SU-DHL-6 (cell line): ENCODE measurements around the gene WNT2B.

ENCODE experiments used
- H2AFZ ChIP-seq: fragments of 200-600 bp; sonication (generic); 2 replicates; pipeline ENCODE4 v1.6.1; 2014; ENCODE audit warnings: low read depth, mild to moderate bottlenecking, moderate library complexity, mixed read lengths, antibody characterized with exemption, low read length; ENCODE audit not compliant: severe bottlenecking
- H3F3A ChIP-seq: fragments of 200-600 bp; shearing (Covaris generic); 2 replicates; pipeline ENCODE4 v1.6.0; 2016; ENCODE audit warnings: antibody characterized with exemption, mild to moderate bottlenecking; ENCODE audit not compliant: insufficient read depth
- H3K27ac ChIP-seq: fragments of 200-600 bp; sonication (generic); 2 replicates; pipeline ENCODE4 v1.5.1; 2016; ENCODE audit warnings: low read depth, mild to moderate bottlenecking, low read length, moderate library complexity, mixed read lengths
- H3K27me3 ChIP-seq: fragments of 200-600 bp; sonication (generic), shearing (Covaris generic); 2 replicates; pipeline ENCODE4 v1.6.0; 2014; ENCODE audit warnings: mild to moderate bottlenecking, low read length
- H3K36me3 ChIP-seq: fragments of 200-600 bp; sonication (generic); 2 replicates; pipeline ENCODE4 v1.6.1; 2014; ENCODE audit warnings: mild to moderate bottlenecking, low read length, mixed read lengths
- H3K4me2 ChIP-seq: fragments of 300-600, 200-600 bp; shearing (Covaris generic), sonication (generic); 2 replicates; pipeline ENCODE4 v1.6.0; 2014; ENCODE audit warnings: low read length, low read depth, mild to moderate bottlenecking; ENCODE audit not compliant: poor library complexity, severe bottlenecking
- H3K4me3 ChIP-seq: fragments of 200-600 bp; sonication (generic); 2 replicates; pipeline ENCODE4 v1.5.1; 2014; ENCODE audit warnings: antibody characterized with exemption, low read length, mild to moderate bottlenecking, mixed read lengths; ENCODE audit not compliant: insufficient read depth, poor library complexity, severe bottlenecking
- H3K79me2 ChIP-seq: fragments of 200-600 bp; sonication (generic); 2 replicates; pipeline ENCODE4 v1.6.1; 2014; ENCODE audit warnings: mild to moderate bottlenecking, low read length, moderate library complexity; ENCODE audit not compliant: insufficient read depth
- H3K9ac ChIP-seq: fragments of 200-600 bp; sonication (generic); 2 replicates; pipeline ENCODE4 v1.7.0; 2014; ENCODE audit warnings: mild to moderate bottlenecking, low read length
- H3K9me2 ChIP-seq: fragments of 200-600 bp; sonication (generic); replicated peaks from 2 replicates; pipeline ENCODE4 v1.6.1; 2014; ENCODE audit warnings: low read length; ENCODE audit not compliant: insufficient read depth
- H3K9me3 ChIP-seq: fragments of 200-600 bp; sonication (generic); 2 replicates; pipeline ENCODE4 v1.6.1; 2014; ENCODE audit warnings: low read length, mixed read lengths; ENCODE audit not compliant: insufficient read depth
- H4K20me1 ChIP-seq: fragments of 200-600 bp; sonication (generic); 2 replicates; pipeline ENCODE4 v1.6.1; 2014; ENCODE audit warnings: low read depth, mild to moderate bottlenecking, antibody characterized with exemption, low read length, moderate library complexity, mixed read lengths
- CTCF ChIP-seq: fragments of 200-600 bp; sonication (generic); IDR thresholded peaks from one replicate; pipeline ENCODE4 v1.5.1; 2017; ENCODE audit warnings: antibody characterized with exemption, mild to moderate bottlenecking, low read length, moderate library complexity; ENCODE audit not compliant: insufficient read depth, poor library complexity, severe bottlenecking
- EZH2phosphoT487 ChIP-seq: fragments of 200-600 bp; sonication (generic), shearing (Covaris generic); conservative IDR thresholded peaks from 2 replicates; pipeline ENCODE4 v1.6.1; 2018; ENCODE audit warnings: mild to moderate bottlenecking, antibody characterized with exemption, low read length, moderate library complexity, mixed read lengths

WNT2B gene

GRCh38 chr1:112524251-112524650 lies 15.5 kb downstream of the WNT2B start:
- Histone ChIP-seq H3K27ac (no peak overlapping the region), H3K4me3 (no peak overlapping the region), H4K20me1 (no peaks in the 10 kb centered on the region), H3K4me2 (no peak overlapping the region), H3K36me3 (no peaks in the 10 kb centered on the region), H2AFZ (no peak overlapping the region), H3K79me2 (no peaks in the 10 kb centered on the region), H3F3A (no peaks in the 10 kb centered on the region), H3K9ac (no peak overlapping the region), H3K27me3 (no peaks in the 10 kb centered on the region), H3K9me3 (no peaks in the 10 kb centered on the region), H3K9me2 (no peaks in the 10 kb centered on the region)
- no peak for TF ChIP-seq EZH2phosphoT487
- no peak for TF ChIP-seq CTCF

- no peaks in the 10 kb centered on the region for H3K27me3 ChIP-seq
- TF ChIP-seq CTCF (no peak), EZH2phosphoT487 (no peak)
- H3F3A ChIP-seq, result no peaks in the 10 kb centered on the region
- H3K79me2 ChIP-seq, result no peaks in the 10 kb centered on the region
- no peaks in the 10 kb centered on the region for H3K9me3 ChIP-seq
- H4K20me1 ChIP-seq, result no peaks in the 10 kb centered on the region
- H3K9ac ChIP-seq, result no peak overlapping the region
- H3K4me2 ChIP-seq, result no peak overlapping the region
- no peaks in the 10 kb centered on the region for H3K36me3 ChIP-seq
- H3K9me2 ChIP-seq, result no peaks in the 10 kb centered on the region
- H3K27ac ChIP-seq, result no peak overlapping the region
- no peak overlapping the region for H3K4me3 ChIP-seq
- H2AFZ ChIP-seq, result no peak overlapping the region
These were observed 16.2 kb downstream of the WNT2B start for GRCh38 chr1:112524986-112525385.

- no peaks in the 10 kb centered on the region for H4K20me1 ChIP-seq
- no peaks in the 10 kb centered on the region for H3F3A ChIP-seq
- no peaks in the 10 kb centered on the region for H3K27me3 ChIP-seq
- H3K27ac ChIP-seq, result no peak overlapping the region
- H3K79me2 ChIP-seq, result no peaks in the 10 kb centered on the region
- H3K4me2 ChIP-seq, result no peak overlapping the region
- no peak overlapping the region for H2AFZ ChIP-seq
- no peaks in the 10 kb centered on the region for H3K36me3 ChIP-seq
- H3K9me3 ChIP-seq, result no peaks in the 10 kb centered on the region
- no peak overlapping the region for H3K4me3 ChIP-seq
- H3K9me2 ChIP-seq, result no peaks in the 10 kb centered on the region
- no peak for TF ChIP-seq EZH2phosphoT487
- H3K9ac ChIP-seq, result no peak overlapping the region
These were observed 18.7 kb downstream of the WNT2B start for GRCh38 chr1:112527266-112528010.

- no peak overlapping the region for H2AFZ ChIP-seq
- H3K9me2 ChIP-seq, result no peaks in the 10 kb centered on the region
- no peaks in the 10 kb centered on the region for H3K36me3 ChIP-seq
- H3F3A ChIP-seq, result no peaks in the 10 kb centered on the region
- no peaks in the 10 kb centered on the region for H3K9me3 ChIP-seq
- no peak overlapping the region for H3K27ac ChIP-seq
- no peak overlapping the region for H3K9ac ChIP-seq
- no peak overlapping the region for H3K4me2 ChIP-seq
- no peaks in the 10 kb centered on the region for H3K79me2 ChIP-seq
- H4K20me1 ChIP-seq, result no peaks in the 10 kb centered on the region
- H3K4me3 ChIP-seq, result no peak overlapping the region
- H3K27me3 ChIP-seq, result no peaks in the 10 kb centered on the region
- TF ChIP-seq CTCF (no peak), EZH2phosphoT487 (no peak)
These were observed 19.3 kb downstream of the WNT2B start for GRCh38 chr1:112528076-112528475.
